ENCODE measurements around the gene RBM12.

RBM12 gene

GRCh38 chr20:35619196-35620095 lies 45.3 kb downstream of the RBM12 start (continued):
- TF ChIP-seq, protein P1, sequence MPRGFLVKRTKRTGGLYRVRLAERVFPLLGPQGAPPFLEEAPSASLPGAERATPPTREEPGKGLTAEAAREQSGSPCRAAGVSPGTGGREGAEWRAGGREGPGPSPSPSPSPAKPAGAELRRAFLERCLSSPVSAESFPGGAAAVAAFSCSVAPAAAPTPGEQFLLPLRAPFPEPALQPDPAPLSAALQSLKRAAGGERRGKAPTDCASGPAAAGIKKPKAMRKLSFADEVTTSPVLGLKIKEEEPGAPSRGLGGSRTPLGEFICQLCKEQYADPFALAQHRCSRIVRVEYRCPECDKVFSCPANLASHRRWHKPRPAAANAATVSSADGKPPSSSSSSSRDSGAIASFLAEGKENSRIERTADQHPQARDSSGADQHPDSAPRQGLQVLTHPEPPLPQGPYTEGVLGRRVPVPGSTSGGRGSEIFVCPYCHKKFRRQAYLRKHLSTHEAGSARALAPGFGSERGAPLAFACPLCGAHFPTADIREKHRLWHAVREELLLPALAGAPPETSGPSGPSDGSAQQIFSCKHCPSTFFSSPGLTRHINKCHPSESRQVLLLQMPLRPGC (tag by site-specific recombination; IDR thresholded peaks at IDR 0.05) = peak; percentile 57; the same call in 1 of the 2 replicates
- no peak for TF ChIP-seq ZNF140 (tag by site-specific recombination; IDR thresholded peaks at IDR 0.05)
- TF ChIP-seq KLF7 (tag by site-specific recombination; IDR thresholded peaks at IDR 0.05; ENCODE audit: borderline replicate concordance) = peak; percentile 74; the same call in 1 of the 2 replicates
- TF ChIP-seq PRDM1 (tag by site-specific recombination; IDR thresholded peaks at IDR 0.05) = no peak
- no peak for TF ChIP-seq OSR2 (tag by site-specific recombination; IDR thresholded peaks at IDR 0.05)
- TF ChIP-seq ZNF529 (tag by site-specific recombination; IDR thresholded peaks at IDR 0.05; ENCODE audit: insufficient replicate concordance) = no peak
- no peak for TF ChIP-seq ZNF248 (tag by site-specific recombination; IDR thresholded peaks at IDR 0.05)
- no peak for TF ChIP-seq ZNF623 (tag by site-specific recombination; IDR thresholded peaks at IDR 0.05)
- no peak for TF ChIP-seq ZNF146 (tag by site-specific recombination; IDR thresholded peaks at IDR 0.05)
- TF ChIP-seq, protein P2, sequence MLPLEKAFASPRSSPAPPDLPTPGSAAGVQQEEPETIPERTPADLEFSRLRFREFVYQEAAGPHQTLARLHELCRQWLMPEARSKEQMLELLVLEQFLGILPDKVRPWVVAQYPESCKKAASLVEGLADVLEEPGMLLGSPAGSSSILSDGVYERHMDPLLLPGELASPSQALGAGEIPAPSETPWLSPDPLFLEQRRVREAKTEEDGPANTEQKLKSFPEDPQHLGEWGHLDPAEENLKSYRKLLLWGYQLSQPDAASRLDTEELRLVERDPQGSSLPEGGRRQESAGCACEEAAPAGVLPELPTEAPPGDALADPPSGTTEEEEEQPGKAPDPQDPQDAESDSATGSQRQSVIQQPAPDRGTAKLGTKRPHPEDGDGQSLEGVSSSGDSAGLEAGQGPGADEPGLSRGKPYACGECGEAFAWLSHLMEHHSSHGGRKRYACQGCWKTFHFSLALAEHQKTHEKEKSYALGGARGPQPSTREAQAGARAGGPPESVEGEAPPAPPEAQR (tag by site-specific recombination; IDR thresholded peaks at IDR 0.05) = no peak
- peak; percentile 77 for TF ChIP-seq EGR2 (tag by site-specific recombination; IDR thresholded peaks at IDR 0.05; ENCODE audit: low read depth)
- TF ChIP-seq, protein P3, sequence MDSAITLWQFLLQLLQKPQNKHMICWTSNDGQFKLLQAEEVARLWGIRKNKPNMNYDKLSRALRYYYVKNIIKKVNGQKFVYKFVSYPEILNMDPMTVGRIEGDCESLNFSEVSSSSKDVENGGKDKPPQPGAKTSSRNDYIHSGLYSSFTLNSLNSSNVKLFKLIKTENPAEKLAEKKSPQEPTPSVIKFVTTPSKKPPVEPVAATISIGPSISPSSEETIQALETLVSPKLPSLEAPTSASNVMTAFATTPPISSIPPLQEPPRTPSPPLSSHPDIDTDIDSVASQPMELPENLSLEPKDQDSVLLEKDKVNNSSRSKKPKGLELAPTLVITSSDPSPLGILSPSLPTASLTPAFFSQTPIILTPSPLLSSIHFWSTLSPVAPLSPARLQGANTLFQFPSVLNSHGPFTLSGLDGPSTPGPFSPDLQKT (IDR thresholded peaks at IDR 0.05; ENCODE audit: borderline replicate concordance, low read depth, low read length) = no peak
- no peak for TF ChIP-seq ZNF48 (tag by site-specific recombination; IDR thresholded peaks at IDR 0.05)
- TF ChIP-seq ZNF704 (tag by site-specific recombination; IDR thresholded peaks at IDR 0.05) = no peak
- peak; percentile 79; the same call in 1 of the 2 replicates for TF ChIP-seq ZBTB10 (tag by site-specific recombination; IDR thresholded peaks at IDR 0.05)
- TF ChIP-seq ZSCAN30 (tag by site-specific recombination; IDR thresholded peaks at IDR 0.05) = 0 out of 2 replicates have a peak, but pooled peaks have one; percentile 27
- no peak for TF ChIP-seq ZNF660 (tag by site-specific recombination; IDR thresholded peaks at IDR 0.05)
- peak; percentile 80; the same call in 1 of the 2 replicates for TF ChIP-seq ZFP37 (tag by site-specific recombination; IDR thresholded peaks at IDR 0.05)
- TF ChIP-seq, protein P4, sequence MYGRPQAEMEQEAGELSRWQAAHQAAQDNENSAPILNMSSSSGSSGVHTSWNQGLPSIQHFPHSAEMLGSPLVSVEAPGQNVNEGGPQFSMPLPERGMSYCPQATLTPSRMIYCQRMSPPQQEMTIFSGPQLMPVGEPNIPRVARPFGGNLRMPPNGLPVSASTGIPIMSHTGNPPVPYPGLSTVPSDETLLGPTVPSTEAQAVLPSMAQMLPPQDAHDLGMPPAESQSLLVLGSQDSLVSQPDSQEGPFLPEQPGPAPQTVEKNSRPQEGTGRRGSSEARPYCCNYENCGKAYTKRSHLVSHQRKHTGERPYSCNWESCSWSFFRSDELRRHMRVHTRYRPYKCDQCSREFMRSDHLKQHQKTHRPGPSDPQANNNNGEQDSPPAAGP (tag by site-specific recombination; IDR thresholded peaks at IDR 0.05) = peak; percentile 74; the same call in 1 of the 2 replicates
- peak; percentile 96 for TF ChIP-seq IKZF3 (tag by site-specific recombination; IDR thresholded peaks at IDR 0.05)
- no peak for TF ChIP-seq ZNF488 (tag by site-specific recombination; IDR thresholded peaks at IDR 0.05)
- TF ChIP-seq, protein P5, sequence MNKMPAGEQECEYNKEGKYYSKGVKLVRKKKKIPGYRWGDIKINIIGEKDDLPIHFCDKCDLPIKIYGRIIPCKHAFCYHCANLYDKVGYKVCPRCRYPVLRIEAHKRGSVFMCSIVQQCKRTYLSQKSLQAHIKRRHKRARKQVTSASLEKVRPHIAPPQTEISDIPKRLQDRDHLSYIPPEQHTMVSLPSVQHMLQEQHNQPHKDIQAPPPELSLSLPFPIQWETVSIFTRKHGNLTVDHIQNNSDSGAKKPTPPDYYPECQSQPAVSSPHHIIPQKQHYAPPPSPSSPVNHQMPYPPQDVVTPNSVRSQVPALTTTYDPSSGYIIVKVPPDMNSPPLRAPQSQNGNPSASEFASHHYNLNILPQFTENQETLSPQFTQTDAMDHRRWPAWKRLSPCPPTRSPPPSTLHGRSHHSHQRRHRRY (tag by site-specific recombination; IDR thresholded peaks at IDR 0.05) = no peak
- peak; percentile 79 for TF ChIP-seq ZBTB8A (tag by site-specific recombination; IDR thresholded peaks at IDR 0.05)
- no peak for TF ChIP-seq WT1 (tag by site-specific recombination; IDR thresholded peaks at IDR 0.05)
- TF ChIP-seq YY1 (tag by site-specific recombination; IDR thresholded peaks at IDR 0.05) = no peak; the same call in 1 of the 2 replicates
- no peak for TF ChIP-seq ZNF404 (tag by site-specific recombination; IDR thresholded peaks at IDR 0.05)
- TF ChIP-seq ZNF610 (tag by site-specific recombination; IDR thresholded peaks at IDR 0.05; ENCODE audit: borderline replicate concordance) = peak; percentile 97

Measured in HEK293 (cell line).